Thyroid gland (tissue), 4 donors: Measurements from ENCODE around the gene GALNT1. TPM values are rescaled to one million over a fixed set of nuclear protein-coding genes. Genes with fewer than 3 reads are reported as not detected.

Experiments
- DNase-seq, 2 donors: peaks; one replicate each; pipeline ENCODE4 v3.0.0-alpha.2; 2019
- H3K27ac ChIP-seq, 3 donors: fragments of 200-600 bp; sonication (generic); 1 replicate in 2 of 3; 2 replicates in 1 of 3; pipeline ENCODE4 v1.5.1; 2016 to 2019; ENCODE audit warnings: mild to moderate bottlenecking in 1 of 3, moderate library complexity in 1 of 3
- H3K27me3 ChIP-seq: fragments of 200-600 bp; sonication (generic); one replicate; pipeline ENCODE4 v1.5.1; 2019
- H3K36me3 ChIP-seq, 2 donors: fragments of 200-600 bp; sonication (generic); one replicate each; pipeline ENCODE4 v1.5.1; 2016 to 2019
- H3K4me1 ChIP-seq, 2 donors: fragments of 200-600 bp; sonication (generic); one replicate each; pipeline ENCODE4 v1.5.1; 2017 to 2019
- H3K4me3 ChIP-seq, 3 donors: fragments of 200-600 bp; sonication (generic); replicated peaks in 1 of 3; 1 replicate in 2 of 3; 2 replicates in 1 of 3; pipeline ENCODE4 v1.5.1; 2016; ENCODE audit warnings: mild to moderate bottlenecking in 1 of 3
- H3K9me3 ChIP-seq: fragments of 200-600 bp; sonication (generic); one replicate; pipeline ENCODE4 v1.5.1; 2017
- POLR2A ChIP-seq, 2 donors: fragments of 450-650 bp; IDR thresholded peaks; one replicate each; pipeline ENCODE4 v1.6.1; 2017; ENCODE audit warnings: antibody characterized with exemption in 2 of 2, mild to moderate bottlenecking in 2 of 2, moderate library complexity in 1 of 2
- WGBS, 2 donors: methylation state at CpG; one replicate each; pipeline ENCODE4 v1.1.5; 2017; 5-methylcytosine and 5-hydroxymethylcytosine counted together
- intact Hi-C: fragments of 100-400 bp; cut with DNase I; formaldehyde crosslinking; loops from one replicate; pipeline ENCODE4 v1.15.1; 2023
- total RNA-seq, 4 donors: library from RNA; depleted of rRNA; stranded (reverse); fragments of >200 nt; gene quantifications; one replicate each; pipeline ENCODE4 v1.2.3, GENCODE V29; 2016
- TF ChIP-seq, protein P1 (sequence below), 6 experiments: fragments of 200-600 bp in 3 of 6; fragments of 450-650 bp in 3 of 6; sonication (generic) in 3 of 6; IDR thresholded peaks; one replicate each; pipeline ENCODE4 v1.5.1; 2016 to 2019; ENCODE audit warnings: antibody characterized with exemption in 6 of 6, mild to moderate bottlenecking in 2 of 6, inconsistent platforms in 1 of 6, moderate library complexity in 1 of 6

GALNT1 gene
- total RNA-seq, 4 donors from 2014 or later, result 38.7 to 191 (median 46.3) TPM

DNA sequence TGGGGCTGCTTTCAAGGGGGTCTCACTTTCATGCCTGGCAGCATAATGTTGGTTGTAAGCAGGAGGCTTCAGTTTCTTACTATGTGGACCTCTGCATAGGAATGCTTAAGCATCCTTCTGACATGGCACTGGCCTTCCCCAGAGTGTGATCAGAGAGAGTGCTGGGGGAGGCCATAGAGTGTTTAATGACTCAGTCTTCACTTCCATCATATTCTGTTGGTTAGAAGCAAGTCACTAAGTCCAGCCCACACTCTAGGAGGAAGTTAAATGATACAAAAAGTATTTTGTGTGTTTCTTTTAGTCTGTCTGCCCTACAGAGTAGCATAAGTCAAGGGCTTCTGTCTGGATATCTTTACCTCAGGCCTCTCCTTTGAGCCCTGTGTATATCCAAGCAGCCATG is 64.9 kb downstream of the GALNT1 start:
- Histone ChIP-seq H3K36me3 (no peaks in the 10 kb centered on the region), H3K4me1 (no peaks in the 10 kb centered on the region), H3K9me3 (no peaks in the 10 kb centered on the region), H3K4me3 (no peak overlapping the region), H3K27me3 (no peaks in the 10 kb centered on the region), H3K27ac (no peak overlapping the region)
- DNase-seq, result no peak
- intact Hi-C loops, result no loop called here
- no peak for TF ChIP-seq POLR2A (IDR thresholded peaks at IDR 0.05)
- TF ChIP-seq, protein P1, sequence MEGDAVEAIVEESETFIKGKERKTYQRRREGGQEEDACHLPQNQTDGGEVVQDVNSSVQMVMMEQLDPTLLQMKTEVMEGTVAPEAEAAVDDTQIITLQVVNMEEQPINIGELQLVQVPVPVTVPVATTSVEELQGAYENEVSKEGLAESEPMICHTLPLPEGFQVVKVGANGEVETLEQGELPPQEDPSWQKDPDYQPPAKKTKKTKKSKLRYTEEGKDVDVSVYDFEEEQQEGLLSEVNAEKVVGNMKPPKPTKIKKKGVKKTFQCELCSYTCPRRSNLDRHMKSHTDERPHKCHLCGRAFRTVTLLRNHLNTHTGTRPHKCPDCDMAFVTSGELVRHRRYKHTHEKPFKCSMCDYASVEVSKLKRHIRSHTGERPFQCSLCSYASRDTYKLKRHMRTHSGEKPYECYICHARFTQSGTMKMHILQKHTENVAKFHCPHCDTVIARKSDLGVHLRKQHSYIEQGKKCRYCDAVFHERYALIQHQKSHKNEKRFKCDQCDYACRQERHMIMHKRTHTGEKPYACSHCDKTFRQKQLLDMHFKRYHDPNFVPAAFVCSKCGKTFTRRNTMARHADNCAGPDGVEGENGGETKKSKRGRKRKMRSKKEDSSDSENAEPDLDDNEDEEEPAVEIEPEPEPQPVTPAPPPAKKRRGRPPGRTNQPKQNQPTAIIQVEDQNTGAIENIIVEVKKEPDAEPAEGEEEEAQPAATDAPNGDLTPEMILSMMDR (IDR thresholded peaks at IDR 0.05), result no peak

DNA sequence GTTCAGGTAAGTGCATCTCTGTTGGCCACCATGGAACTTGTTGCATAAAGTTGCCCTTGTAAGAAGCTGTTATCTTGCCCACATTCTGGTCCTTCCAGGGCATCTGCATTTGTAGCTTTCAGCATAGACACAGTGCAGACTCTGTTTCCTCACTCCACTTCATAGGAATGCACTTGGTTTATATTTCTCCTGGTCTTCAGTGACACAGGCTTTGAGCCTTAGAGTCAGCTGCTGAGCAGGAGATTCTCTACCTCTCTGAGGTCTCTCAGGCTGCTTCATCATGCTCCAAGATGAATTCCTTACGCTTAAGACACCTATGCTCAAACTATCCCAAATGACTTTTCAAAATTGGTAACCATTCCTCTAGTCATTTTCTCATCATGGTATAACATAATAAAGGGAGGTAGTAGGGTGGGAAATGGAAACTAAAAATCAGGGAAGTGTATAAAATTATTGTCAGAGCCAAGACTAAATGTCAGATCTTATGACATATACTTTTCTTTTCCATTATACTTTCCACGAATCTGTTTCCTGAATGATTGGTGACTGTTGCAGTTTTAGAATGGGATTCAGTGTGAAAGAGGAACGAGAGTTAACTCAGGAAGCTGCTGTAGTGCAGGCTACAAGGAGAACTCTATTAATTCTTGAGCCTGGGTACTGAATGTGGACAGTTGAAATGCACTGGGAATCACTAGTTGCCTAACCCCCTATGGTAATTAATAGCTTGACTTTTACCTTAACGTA is 72.0 kb downstream of the GALNT1 start:
- peaks cover 0 to 6% of the 10 kb centered on the region in 2 donors for H3K4me1 ChIP-seq
- 79 to 81% methylated on average over 4 of the region's 4 CpGs for WGBS, 2 donors
- intact Hi-C loops, result no loop called here
- H3K36me3 ChIP-seq, result no peaks in the 10 kb centered on the region
- DNase-seq, result no peak
- no peak for TF ChIP-seq POLR2A (IDR thresholded peaks at IDR 0.05)
- TF ChIP-seq, protein P1 (IDR thresholded peaks at IDR 0.05), result no peak
- no peak overlapping the region for H3K27ac ChIP-seq
- no peaks in the 10 kb centered on the region for H3K27me3 ChIP-seq
- H3K9me3 ChIP-seq, result no peaks in the 10 kb centered on the region
- no peak overlapping the region for H3K4me3 ChIP-seq

DNA sequence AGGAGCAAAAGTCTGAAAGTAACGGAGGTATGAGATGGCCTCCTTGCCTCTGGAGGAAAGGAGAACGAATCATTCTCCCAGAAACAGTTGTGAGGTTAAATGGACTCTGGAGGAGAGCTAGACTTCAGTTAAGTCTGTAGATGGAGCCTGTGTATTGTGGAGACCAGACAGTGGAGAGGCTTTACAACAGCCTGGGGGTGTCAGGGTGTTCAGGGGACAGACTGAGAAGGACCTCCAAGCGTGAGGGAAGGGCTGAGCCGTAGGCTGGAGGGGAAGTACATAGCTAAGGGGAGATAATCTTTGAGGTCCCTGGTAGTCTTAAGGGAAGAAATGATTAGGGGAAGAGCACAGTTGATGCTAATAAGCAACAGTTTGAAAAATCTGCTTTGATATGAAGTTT is 76.6 kb downstream of the GALNT1 start:
- Histone ChIP-seq H3K36me3 (no peaks in the 10 kb centered on the region), H3K4me1 (peaks cover 0 to 6% of the 10 kb centered on the region in 2 donors), H3K27me3 (no peaks in the 10 kb centered on the region), H3K4me3 (no peak overlapping the region), H3K9me3 (no peaks in the 10 kb centered on the region), H3K27ac (no peak overlapping the region)
- no peak for DNase-seq
- intact Hi-C loops, result no loop called here
- TF ChIP-seq, protein P1 (IDR thresholded peaks at IDR 0.05), result no peak
- no peak for TF ChIP-seq POLR2A (IDR thresholded peaks at IDR 0.05)
- WGBS, 2 donors, result 94 to 95% methylated on average over 4 of the region's 4 CpGs

DNA sequence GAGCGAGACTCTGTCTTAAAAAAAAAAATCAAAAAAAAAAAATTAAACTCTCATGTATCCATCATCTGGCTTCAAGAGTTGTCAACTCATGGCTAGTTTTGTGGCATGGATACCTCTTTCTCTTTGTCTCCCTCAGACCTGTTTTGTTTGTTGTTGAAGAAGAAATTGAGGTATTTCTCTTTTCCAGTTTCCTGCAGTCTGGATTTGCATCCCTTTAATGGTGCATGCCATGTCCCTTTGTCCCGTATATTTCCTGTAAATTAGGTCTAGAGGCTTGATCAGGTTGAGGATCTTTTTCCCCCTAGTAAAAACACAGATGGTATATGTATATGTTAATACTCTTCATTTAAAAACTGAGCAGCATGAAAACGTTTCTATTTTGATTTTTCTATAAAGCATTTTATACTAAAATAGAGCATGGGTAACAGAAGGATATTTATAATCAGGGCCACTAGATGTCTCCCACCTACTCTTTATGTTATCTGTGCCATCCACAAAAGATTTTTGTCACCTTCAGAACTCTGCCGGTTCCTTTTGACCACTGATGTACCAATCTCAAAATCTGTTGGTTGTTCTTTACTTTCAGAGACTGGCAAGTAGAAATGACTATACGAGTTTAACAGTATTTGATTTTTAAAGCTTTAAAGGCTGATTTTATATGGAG is 80.1 kb downstream of the GALNT1 start:
- intact Hi-C loops, result no loop called here
- Histone ChIP-seq H3K27me3 (no peaks in the 10 kb centered on the region), H3K36me3 (no peaks in the 10 kb centered on the region), H3K27ac (no peak overlapping the region), H3K9me3 (no peaks in the 10 kb centered on the region), H3K4me3 (no peak overlapping the region), H3K4me1 (no peaks in the 10 kb centered on the region)
- DNase-seq, result no peak
- 51 to 69% methylated on average over 5 of the region's 5 CpGs for WGBS, 2 donors
- no peak for TF ChIP-seq POLR2A (IDR thresholded peaks at IDR 0.05)
- TF ChIP-seq, protein P1 (IDR thresholded peaks at IDR 0.05), result peak in 2 of 6 experiments; percentile 10 to 38
